ENCODE measurements around the gene GJC2.

Gene GJC2

GRCh38 chr1:228177183-228177475 is 27.4 kb downstream of the GJC2 start:
- H2BK120ac ChIP-seq (ENCODE audit: low read depth, low read length) = no peak overlapping the region
- H3K4ac ChIP-seq (ENCODE audit: low read depth, low read length) = no peak overlapping the region
- H3K4me2 ChIP-seq (ENCODE audit: low read length) = no peak overlapping the region
- no CpG with 5 or more reads among the region's 5 CpGs for WGBS (ENCODE audit: extremely low coverage, insufficient coverage, low lambda C conversion rate)
- no peak overlapping the region for H4K5ac ChIP-seq (ENCODE audit: low read length)
- no peak overlapping the region for H2BK15ac ChIP-seq (replicated peaks; ENCODE audit: low read depth)
- H3K4me1 ChIP-seq (ENCODE audit: control insufficient read depth, low read depth, low read length) = no peaks in the 10 kb centered on the region
- H3K23ac ChIP-seq (ENCODE audit: low read length) = no peak overlapping the region
- DNase-seq = no peak
- H3K9ac ChIP-seq (ENCODE audit: low read length) = no peak overlapping the region
- no peak overlapping the region for H3K18ac ChIP-seq (ENCODE audit: low read length)
- no peak overlapping the region for H2BK5ac ChIP-seq (ENCODE audit: low read length)
- H3K56ac ChIP-seq (ENCODE audit: low read length) = no peak overlapping the region
- no peaks in the 10 kb centered on the region for H3K36me3 ChIP-seq (ENCODE audit: control insufficient read depth, insufficient read depth, low read length)
- no peak overlapping the region for H3K27ac ChIP-seq (ENCODE audit: low read depth, low read length)
- H3K79me2 ChIP-seq (ENCODE audit: control insufficient read depth, insufficient read depth, low read length) = no peaks in the 10 kb centered on the region
- H3K79me1 ChIP-seq (ENCODE audit: low read length) = no peaks in the 10 kb centered on the region
- no peak overlapping the region for H2AK5ac ChIP-seq (ENCODE audit: low read length)
- H3K4me3 ChIP-seq (ENCODE audit: low read length) = no peak overlapping the region
- no peak overlapping the region for H4K8ac ChIP-seq (ENCODE audit: low read depth, low read length)
- no peaks in the 10 kb centered on the region for H3K27me3 ChIP-seq (ENCODE audit: insufficient read depth, low read length, poor library complexity)

GRCh38 chr1:228177721-228178710 is 28.3 kb downstream of the GJC2 start:
- no peak overlapping the region for H4K8ac ChIP-seq (ENCODE audit: low read depth, low read length)
- H2BK15ac ChIP-seq (replicated peaks; ENCODE audit: low read depth) = no peak overlapping the region
- no peak overlapping the region for H2BK5ac ChIP-seq (ENCODE audit: low read length)
- no peak for DNase-seq
- no peak overlapping the region for H3K27ac ChIP-seq (ENCODE audit: low read depth, low read length)
- no peak overlapping the region for H4K5ac ChIP-seq (ENCODE audit: low read length)
- no peak overlapping the region for H3K23ac ChIP-seq (ENCODE audit: low read length)
- H3K27me3 ChIP-seq (ENCODE audit: insufficient read depth, low read length, poor library complexity) = no peaks in the 10 kb centered on the region
- H3K4ac ChIP-seq (ENCODE audit: low read depth, low read length) = no peak overlapping the region
- no peak overlapping the region for H3K18ac ChIP-seq (ENCODE audit: low read length)
- no CpG with 5 or more reads among the region's 12 CpGs for WGBS (ENCODE audit: extremely low coverage, insufficient coverage, low lambda C conversion rate)
- no peaks in the 10 kb centered on the region for H3K79me2 ChIP-seq (ENCODE audit: control insufficient read depth, insufficient read depth, low read length)
- H2BK120ac ChIP-seq (ENCODE audit: low read depth, low read length) = no peak overlapping the region
- no peak overlapping the region for H3K9ac ChIP-seq (ENCODE audit: low read length)
- no peaks in the 10 kb centered on the region for H3K4me1 ChIP-seq (ENCODE audit: control insufficient read depth, low read depth, low read length)
- H3K79me1 ChIP-seq (ENCODE audit: low read length) = no peaks in the 10 kb centered on the region
- no peak overlapping the region for H3K56ac ChIP-seq (ENCODE audit: low read length)
- no peak overlapping the region for H3K4me3 ChIP-seq (ENCODE audit: low read length)
- no peaks in the 10 kb centered on the region for H3K36me3 ChIP-seq (ENCODE audit: control insufficient read depth, insufficient read depth, low read length)
- no peak overlapping the region for H2AK5ac ChIP-seq (ENCODE audit: low read length)
- no peak overlapping the region for H3K4me2 ChIP-seq (ENCODE audit: low read length)

GRCh38 chr1:228178737-228179684 is 29.3 kb downstream of the GJC2 start:
- Histone ChIP-seq H2BK120ac (ENCODE audit: low read depth, low read length) (no peak overlapping the region), H4K8ac (ENCODE audit: low read depth, low read length) (no peak overlapping the region), H2AK5ac (ENCODE audit: low read length) (no peak overlapping the region), H3K18ac (ENCODE audit: low read length) (no peak overlapping the region), H3K4me1 (ENCODE audit: control insufficient read depth, low read depth, low read length) (no peaks in the 10 kb centered on the region), H3K27ac (ENCODE audit: low read depth, low read length) (no peak overlapping the region), H3K36me3 (ENCODE audit: control insufficient read depth, insufficient read depth, low read length) (no peaks in the 10 kb centered on the region), H3K79me2 (ENCODE audit: control insufficient read depth, insufficient read depth, low read length) (no peaks in the 10 kb centered on the region), H3K27me3 (ENCODE audit: insufficient read depth, low read length, poor library complexity) (no peaks in the 10 kb centered on the region), H3K23ac (ENCODE audit: low read length) (no peak overlapping the region), H3K4me2 (ENCODE audit: low read length) (no peak overlapping the region), H3K4ac (ENCODE audit: low read depth, low read length) (no peak overlapping the region), H2BK5ac (ENCODE audit: low read length) (no peak overlapping the region), H4K5ac (ENCODE audit: low read length) (no peak overlapping the region), H3K79me1 (ENCODE audit: low read length) (no peaks in the 10 kb centered on the region), H3K56ac (ENCODE audit: low read length) (no peak overlapping the region), H2BK15ac (replicated peaks; ENCODE audit: low read depth) (no peak overlapping the region), H3K9ac (ENCODE audit: low read length) (no peak overlapping the region), H3K4me3 (ENCODE audit: low read length) (no peak overlapping the region)
- no CpG with 5 or more reads among the region's 12 CpGs for WGBS (ENCODE audit: extremely low coverage, insufficient coverage, low lambda C conversion rate)
- DNase-seq = no peak

GRCh38 chr1:228180271-228180958 is 30.7 kb downstream of the GJC2 start:
- H3K18ac ChIP-seq (ENCODE audit: low read length) = no peak overlapping the region
- WGBS (ENCODE audit: extremely low coverage, insufficient coverage, low lambda C conversion rate) = no CpG with 5 or more reads among the region's 4 CpGs

GRCh38 chr1:228180959-228181644 is 31.4 kb downstream of the GJC2 start:
- Histone ChIP-seq H3K4ac (ENCODE audit: low read depth, low read length) (no peak overlapping the region), H3K18ac (ENCODE audit: low read length) (no peak overlapping the region), H3K56ac (ENCODE audit: low read length) (no peak overlapping the region), H3K27ac (ENCODE audit: low read depth, low read length) (no peak overlapping the region), H3K9ac (ENCODE audit: low read length) (no peak overlapping the region), H3K79me2 (ENCODE audit: control insufficient read depth, insufficient read depth, low read length) (no peaks in the 10 kb centered on the region), H3K4me3 (ENCODE audit: low read length) (no peak overlapping the region), H2AK5ac (ENCODE audit: low read length) (no peak overlapping the region), H4K8ac (ENCODE audit: low read depth, low read length) (no peak overlapping the region), H3K27me3 (ENCODE audit: insufficient read depth, low read length, poor library complexity) (no peaks in the 10 kb centered on the region), H3K79me1 (ENCODE audit: low read length) (no peaks in the 10 kb centered on the region), H2BK120ac (ENCODE audit: low read depth, low read length) (no peak overlapping the region), H3K23ac (ENCODE audit: low read length) (no peak overlapping the region), H4K5ac (ENCODE audit: low read length) (no peak overlapping the region), H3K4me1 (ENCODE audit: control insufficient read depth, low read depth, low read length) (peaks cover 6% of the 10 kb centered on the region), H3K4me2 (ENCODE audit: low read length) (no peak overlapping the region), H3K36me3 (ENCODE audit: control insufficient read depth, insufficient read depth, low read length) (no peaks in the 10 kb centered on the region), H2BK15ac (replicated peaks; ENCODE audit: low read depth) (no peak overlapping the region), H2BK5ac (ENCODE audit: low read length) (no peak overlapping the region)
- WGBS (ENCODE audit: extremely low coverage, insufficient coverage, low lambda C conversion rate) = no CpG with 5 or more reads among the region's 7 CpGs
- no peak for DNase-seq

More at GRCh38 chr1:228180271-228180958, 30.7 kb downstream of the GJC2 start:
- Histone ChIP-seq H2BK15ac (replicated peaks; ENCODE audit: low read depth) (no peak overlapping the region), H4K5ac (ENCODE audit: low read length) (no peak overlapping the region), H3K56ac (ENCODE audit: low read length) (no peak overlapping the region), H3K4me2 (ENCODE audit: low read length) (no peak overlapping the region), H2BK120ac (ENCODE audit: low read depth, low read length) (no peak overlapping the region), H3K4me1 (ENCODE audit: control insufficient read depth, low read depth, low read length) (peaks cover 2% of the 10 kb centered on the region), H2AK5ac (ENCODE audit: low read length) (no peak overlapping the region), H2BK5ac (ENCODE audit: low read length) (no peak overlapping the region), H3K79me2 (ENCODE audit: control insufficient read depth, insufficient read depth, low read length) (no peaks in the 10 kb centered on the region), H3K36me3 (ENCODE audit: control insufficient read depth, insufficient read depth, low read length) (no peaks in the 10 kb centered on the region), H3K27ac (ENCODE audit: low read depth, low read length) (no peak overlapping the region), H3K79me1 (ENCODE audit: low read length) (no peaks in the 10 kb centered on the region), H3K4me3 (ENCODE audit: low read length) (no peak overlapping the region), H4K8ac (ENCODE audit: low read depth, low read length) (no peak overlapping the region), H3K23ac (ENCODE audit: low read length) (no peak overlapping the region), H3K4ac (ENCODE audit: low read depth, low read length) (no peak overlapping the region), H3K9ac (ENCODE audit: low read length) (no peak overlapping the region), H3K27me3 (ENCODE audit: insufficient read depth, low read length, poor library complexity) (no peaks in the 10 kb centered on the region)
- DNase-seq = peak; percentile 28

Data from mesendoderm (in vitro differentiated cells).